SK-N-SH (cell line): ENCODE results near the gene MIDN. TPM values are rescaled to one million over a fixed set of nuclear protein-coding genes. Genes with fewer than 3 reads are reported as not detected.

ENCODE experiments used
- CTCF ChIA-PET: fragments of 300-600, 350-600 bp; formaldehyde crosslinking; extraction: SDS; loops from one replicate; lab custom pipeline; 2021; lab: Yijun Ruan, JAX
- POLR2A ChIA-PET: fragments of 350-600 bp; sonication (Branson Sonifier 250); formaldehyde crosslinking; extraction: SDS; loops from one replicate; lab custom pipeline; 2020; ENCODE audit warnings: antibody characterized with exemption, inconsistent platforms; lab: Yijun Ruan, JAX
- DNase-seq: peaks from one replicate; pipeline ENCODE4 v3.0.0; 2012
- H2AFZ ChIP-seq: fragments of 200-600 bp; sonication (generic); 2 replicates; pipeline ENCODE4 v1.8.1; 2016; ENCODE audit warnings: antibody characterized with exemption, mild to moderate bottlenecking, low read depth
- H3F3A ChIP-seq: fragments of 200-600 bp; sonication (generic); replicated peaks from 2 replicates; pipeline ENCODE3; 2016; ENCODE audit warnings: antibody characterized with exemption, mild to moderate bottlenecking; ENCODE audit not compliant: insufficient read depth
- H3K27ac ChIP-seq, 2 experiments: fragments of 200-500 bp in 1 of 2; fragments of 200-600 bp in 1 of 2; sonication (Bioruptor generic) in 1 of 2; sonication (generic), shearing (Covaris generic) in 1 of 2; 2 replicates each; pipeline versions ENCODE4 v1.5.1 to v1.6.1; 2014 to 2016; ENCODE audit warnings: low read depth in 2 of 2, inconsistent platforms in 1 of 2, low read length in 1 of 2, mild to moderate bottlenecking in 1 of 2, mixed read lengths in 1 of 2
- H3K27me3 ChIP-seq: fragments of 200-600 bp; sonication (generic), shearing (Covaris generic); 2 replicates; pipeline ENCODE4 v1.6.1; 2016; ENCODE audit warnings: mixed run types; ENCODE audit not compliant: insufficient read depth
- H3K36me3 ChIP-seq, 2 experiments: fragments of 200-500 bp in 1 of 2; fragments of 200-600 bp in 1 of 2; sonication (Bioruptor generic) in 1 of 2; sonication (generic) in 1 of 2; replicated peaks in 1 of 2; 2 replicates each; pipeline versions ENCODE3 to v1.5.1; 2014 to 2016; ENCODE audit warnings: low read length in 1 of 2, mild to moderate bottlenecking in 1 of 2; ENCODE audit not compliant: insufficient read depth in 2 of 2, control insufficient read depth in 1 of 2
- H3K4me1 ChIP-seq, 2 experiments: fragments of 200-500 bp in 1 of 2; fragments of 200-600 bp in 1 of 2; sonication (Bioruptor generic) in 1 of 2; sonication (generic), shearing (Covaris generic) in 1 of 2; 2 replicates each; pipeline versions ENCODE4 v1.5.1 to v1.6.1; 2014 to 2016; ENCODE audit warnings: low read depth in 1 of 2, low read length in 1 of 2, mixed run types in 1 of 2; ENCODE audit not compliant: insufficient read depth in 2 of 2, control insufficient read depth in 1 of 2
- H3K4me2 ChIP-seq: fragments of 200-600 bp; sonication (generic), shearing (Covaris generic); 2 replicates; pipeline ENCODE4 v1.6.1; 2017; ENCODE audit warnings: mixed run types
- H3K4me3 ChIP-seq, 2 experiments: fragments of 200-500 bp in 1 of 2; fragments of 200-600 bp in 1 of 2; sonication (Bioruptor generic) in 1 of 2; sonication (generic), shearing (Covaris generic) in 1 of 2; 2 replicates each; pipeline versions ENCODE4 v1.5.1 to v1.8.1; 2014 to 2016; ENCODE audit warnings: low read depth in 2 of 2, inconsistent platforms in 1 of 2, low read length in 1 of 2, mild to moderate bottlenecking in 1 of 2, mixed read lengths in 1 of 2, moderate library complexity in 1 of 2
- H3K79me2 ChIP-seq: fragments of 200-600 bp; sonication (generic); 2 replicates; pipeline ENCODE4 v1.8.1; 2017; ENCODE audit warnings: mild to moderate bottlenecking; ENCODE audit not compliant: insufficient read depth
- H3K9ac ChIP-seq: fragments of 200-600 bp; sonication (generic); 2 replicates; pipeline ENCODE4 v1.6.1; 2017; ENCODE audit warnings: mixed run types
- H3K9me2 ChIP-seq: fragments of 200-600 bp; sonication (generic); 2 replicates; pipeline ENCODE4 v1.6.1; 2017; ENCODE audit warnings: mixed run types
- H3K9me3 ChIP-seq: fragments of 200-600 bp; sonication (generic); 2 replicates; pipeline ENCODE4 v1.6.1; 2017; ENCODE audit warnings: mixed run types, mild to moderate bottlenecking, moderate library complexity
- H4K20me1 ChIP-seq: fragments of 200-600 bp; sonication (generic); 2 replicates; pipeline ENCODE4 v1.6.1; 2017; ENCODE audit warnings: mild to moderate bottlenecking, mixed run types; ENCODE audit not compliant: insufficient read depth
- CTCF ChIP-seq: fragments of 200-600 bp; sonication (generic); IDR thresholded peaks from 2 replicates; pipeline ENCODE4 v1.6.1; 2017; ENCODE audit warnings: antibody characterized with exemption, mild to moderate bottlenecking, moderate library complexity
- ELF1 ChIP-seq: IDR thresholded peaks from 2 replicates; pipeline ENCODE4 v1.4.0; 2012
- EZH2phosphoT487 ChIP-seq: fragments of 200-600 bp; sonication (generic); IDR thresholded peaks from 2 replicates; pipeline ENCODE4 v1.6.1; 2017; ENCODE audit warnings: low read depth, mixed run types, mild to moderate bottlenecking, antibody characterized with exemption, moderate library complexity, borderline replicate concordance
- GABPA ChIP-seq: IDR thresholded peaks from 2 replicates; pipeline ENCODE4 v1.4.0; 2012; ENCODE audit warnings: low read depth, mild to moderate bottlenecking
- GATA2 ChIP-seq: sonication (generic); formaldehyde crosslinking; IDR thresholded peaks from 2 replicates; pipeline ENCODE4 v1.5.0; 2020; ENCODE audit warnings: mild to moderate bottlenecking, missing genetic modification reagents
- IRF3 ChIP-seq: fragments of 150-350 bp; IDR thresholded peaks from 2 replicates; pipeline ENCODE4 v1.6.1; 2016; ENCODE audit warnings: mild to moderate bottlenecking, low read depth, low read length
- JUND ChIP-seq: IDR thresholded peaks from 2 replicates; pipeline ENCODE4 v1.4.0; 2012
- PBX3 ChIP-seq: IDR thresholded peaks from 2 replicates; pipeline ENCODE4; 2012
- RAD21 ChIP-seq: IDR thresholded peaks from 2 replicates; pipeline ENCODE4 v1.6.1; 2012; ENCODE audit warnings: mild to moderate bottlenecking, low read length
- RCOR1 ChIP-seq: fragments of 150-350 bp; IDR thresholded peaks from 2 replicates; pipeline ENCODE4 v1.6.1; 2017; ENCODE audit warnings: antibody characterized with exemption, low read length
- RFX5 ChIP-seq: IDR thresholded peaks from 2 replicates; pipeline ENCODE4 v1.6.1; 2012; ENCODE audit warnings: mild to moderate bottlenecking, improper control_type of control experiment, low read length
- RXRA ChIP-seq: IDR thresholded peaks from 2 replicates; pipeline ENCODE4 v1.4.0; 2012; ENCODE audit warnings: low read depth, mild to moderate bottlenecking, borderline replicate concordance
- SMC3 ChIP-seq: IDR thresholded peaks from 2 replicates; pipeline ENCODE4 v1.6.1; 2012; ENCODE audit warnings: low read depth, low read length, improper control_type of control experiment
- TAF1 ChIP-seq: IDR thresholded peaks from 2 replicates; pipeline ENCODE4 v1.6.1; 2012; ENCODE audit warnings: low read depth, mild to moderate bottlenecking, low read length, moderate library complexity, borderline replicate concordance
- YY1 ChIP-seq: IDR thresholded peaks from 2 replicates; pipeline ENCODE4 v1.4.0; 2012; ENCODE audit warnings: low read depth, mild to moderate bottlenecking
- ZBTB33 ChIP-seq: IDR thresholded peaks from 2 replicates; pipeline ENCODE4 v1.4.0; 2012; ENCODE audit warnings: low read depth, borderline replicate concordance
- whole genome bisulfite sequencing: methylation state at CpG from one replicate; pipeline ENCODE4 v1.1.6; 2017; ENCODE audit warnings: low lambda C conversion rate; 5-methylcytosine and 5-hydroxymethylcytosine counted together
- polyA plus RNA-seq, 3 experiments: library from polyadenylated mRNA; depleted of rRNA; stranded (reverse); fragments of >200 nt; gene quantifications; 2 replicates each; pipeline ENCODE4 v1.2.3, GENCODE V29; 2012

The MIDN gene
- polyA plus RNA-seq, 1 of the 3 experiments (the other 2 are of a cell fraction), result 13.9 TPM

- H2AFZ ChIP-seq, result no peak overlapping the region
- peak overlapping the region; percentile 93 for H3K4me2 ChIP-seq
- peaks cover 27% of the 10 kb centered on the region for H4K20me1 ChIP-seq
- peaks cover 8 to 30% of the 10 kb centered on the region in 2 experiments; a peak in 2 of 4 replicates for H3K4me1 ChIP-seq
- H3F3A ChIP-seq, result peaks cover 27% of the 10 kb centered on the region
- peak; percentile 55 for DNase-seq
- no peaks in the 10 kb centered on the region for H3K27me3 ChIP-seq
- H3K9ac ChIP-seq, result peak overlapping the region; percentile 84
- H3K36me3 ChIP-seq, result peaks cover 4 to 11% of the 10 kb centered on the region in 2 experiments
- POLR2A ChIA-PET, result no interaction called here
- CTCF ChIA-PET, result interaction anchor here (0.6 kb wide), 1 partner anchor 55 kb away, joined by 3 read pairs; no protein-coding TSS in a partner anchor
- peak overlapping the region in 1 of 2 experiments; percentile 49 for H3K27ac ChIP-seq
- no peaks in the 10 kb centered on the region for H3K9me2 ChIP-seq
- peaks cover 52% of the 10 kb centered on the region for H3K79me2 ChIP-seq
- no peaks in the 10 kb centered on the region for H3K9me3 ChIP-seq
- no peak for TF ChIP-seq RCOR1
- no peak for TF ChIP-seq ELF1
- no peak for TF ChIP-seq IRF3
- TF ChIP-seq JUND, result no peak
- TF ChIP-seq ZBTB33, result no peak
- TF ChIP-seq RXRA, result no peak
- TF ChIP-seq PBX3, result no peak
- TF ChIP-seq TAF1, result no peak
- TF ChIP-seq RAD21, result no peak
- TF ChIP-seq SMC3, result no peak
- no peak for TF ChIP-seq YY1
- no peak for TF ChIP-seq GABPA
- no peak for TF ChIP-seq RFX5
- TF ChIP-seq CTCF, result no peak
- no peak for TF ChIP-seq GATA2 (CRISPR knock-in tag)
- no peak for TF ChIP-seq EZH2phosphoT487
- peak overlapping the region; percentile 65 to 85 for H3K4me3 ChIP-seq
- 4% methylated on average over 22 of the region's 78 CpGs for WGBS
Observed at GRCh38 chr19:1206150-1206863, 42.1 kb upstream of the MIDN start.
